ENCODE data around the gene RAB11A. TPM values are rescaled to one million over a fixed set of nuclear protein-coding genes. Genes with fewer than 3 reads are reported as not detected.

RAB11A gene
- total and polyA plus RNA-seq, 2 experiments from 2014 or later, result 248 to 306 TPM

GRCh38 chr15:65839354-65839901 is 29.9 kb upstream of the RAB11A start:
- no peak overlapping the region for H3K27ac ChIP-seq
- H4K20me1 ChIP-seq (ENCODE audit: insufficient read depth, poor library complexity, severe bottlenecking), result no peaks in the 10 kb centered on the region
- DNase-seq (ENCODE audit: low spot score), result no peak
- H3K9me3 ChIP-seq (ENCODE audit: low read depth), result no peaks in the 10 kb centered on the region
- no peaks in the 10 kb centered on the region for H3K27me3 ChIP-seq
- WGBS (ENCODE audit: low lambda C conversion rate, missing lambda C conversion rate), result 82% methylated on average over 5 of the region's 5 CpGs
- no peaks in the 10 kb centered on the region for H3K9me2 ChIP-seq (replicated peaks; ENCODE audit: insufficient read depth)
- TF ChIP-seq CTCF (IDR thresholded peaks at IDR 0.05; ENCODE audit: poor library complexity), result no peak
- no peak for TF ChIP-seq EZH2phosphoT487 (IDR thresholded peaks at IDR 0.05; ENCODE audit: low read depth, severe bottlenecking, unreplicated experiment)
- no peak for TF ChIP-seq EZH2 (IDR thresholded peaks at IDR 0.05; ENCODE audit: borderline replicate concordance)
- H3K36me3 ChIP-seq (replicated peaks; ENCODE audit: insufficient read depth, low read depth), result no peaks in the 10 kb centered on the region
- no peak overlapping the region for H3K4me2 ChIP-seq
- no peaks in the 10 kb centered on the region for H3K79me2 ChIP-seq
- no peak overlapping the region for H3K4me3 ChIP-seq
- peaks cover 3% of the 10 kb centered on the region for H3K4me1 ChIP-seq (ENCODE audit: insufficient read depth)
- no peak overlapping the region for H2AFZ ChIP-seq

GRCh38 chr15:65839985-65840384 is 29.3 kb upstream of the RAB11A start:
- Histone ChIP-seq H3K27me3 (no peaks in the 10 kb centered on the region), H4K20me1 (ENCODE audit: insufficient read depth, poor library complexity, severe bottlenecking) (no peaks in the 10 kb centered on the region), H3K27ac (no peak overlapping the region), H3K36me3 (replicated peaks; ENCODE audit: insufficient read depth, low read depth) (no peaks in the 10 kb centered on the region), H3K4me2 (no peak overlapping the region), H3K9me2 (replicated peaks; ENCODE audit: insufficient read depth) (no peaks in the 10 kb centered on the region), H3K9me3 (ENCODE audit: low read depth) (no peaks in the 10 kb centered on the region), H3K4me3 (no peak overlapping the region), H2AFZ (no peak overlapping the region), H3K79me2 (no peaks in the 10 kb centered on the region), H3K4me1 (ENCODE audit: insufficient read depth) (peaks cover 1% of the 10 kb centered on the region)
- TF ChIP-seq EZH2 (IDR thresholded peaks at IDR 0.05; ENCODE audit: borderline replicate concordance), result no peak
- TF ChIP-seq EZH2phosphoT487 (IDR thresholded peaks at IDR 0.05; ENCODE audit: low read depth, severe bottlenecking, unreplicated experiment), result no peak
- no peak for TF ChIP-seq CTCF (IDR thresholded peaks at IDR 0.05; ENCODE audit: poor library complexity)
- no peak for DNase-seq (ENCODE audit: low spot score)
- WGBS (ENCODE audit: low lambda C conversion rate, missing lambda C conversion rate), result 86% methylated on average over 4 of the region's 4 CpGs

- H3K4me2 ChIP-seq, result no peak overlapping the region
- WGBS (ENCODE audit: low lambda C conversion rate, missing lambda C conversion rate), result 77% methylated on average over 11 of the region's 11 CpGs
- no peaks in the 10 kb centered on the region for H3K9me3 ChIP-seq (ENCODE audit: low read depth)
- no peak overlapping the region for H2AFZ ChIP-seq
- TF ChIP-seq EZH2phosphoT487 (IDR thresholded peaks at IDR 0.05; ENCODE audit: low read depth, severe bottlenecking, unreplicated experiment), result no peak
- H3K27me3 ChIP-seq, result no peaks in the 10 kb centered on the region
- H3K36me3 ChIP-seq (replicated peaks; ENCODE audit: insufficient read depth, low read depth), result no peaks in the 10 kb centered on the region
- DNase-seq (ENCODE audit: low spot score), result no peak
- H3K4me3 ChIP-seq, result no peak overlapping the region
- H3K79me2 ChIP-seq, result no peaks in the 10 kb centered on the region
- no peak overlapping the region for H3K27ac ChIP-seq
- H3K9me2 ChIP-seq (replicated peaks; ENCODE audit: insufficient read depth), result no peaks in the 10 kb centered on the region
- no peaks in the 10 kb centered on the region for H4K20me1 ChIP-seq (ENCODE audit: insufficient read depth, poor library complexity, severe bottlenecking)
- no peaks in the 10 kb centered on the region for H3K4me1 ChIP-seq (ENCODE audit: insufficient read depth)
These were observed 28.0 kb upstream of the RAB11A start for GRCh38 chr15:65841121-65841930.

GRCh38 chr15:65845826-65846519 is 23.3 kb upstream of the RAB11A start:
- H3K27ac ChIP-seq, result no peak overlapping the region
- H4K20me1 ChIP-seq (ENCODE audit: insufficient read depth, poor library complexity, severe bottlenecking), result no peaks in the 10 kb centered on the region
- H2AFZ ChIP-seq, result no peak overlapping the region
- no peaks in the 10 kb centered on the region for H3K9me3 ChIP-seq (ENCODE audit: low read depth)
- H3K4me1 ChIP-seq (ENCODE audit: insufficient read depth), result no peaks in the 10 kb centered on the region
- H3K4me2 ChIP-seq, result no peak overlapping the region
- H3K79me2 ChIP-seq, result no peaks in the 10 kb centered on the region
- H3K36me3 ChIP-seq (replicated peaks; ENCODE audit: insufficient read depth, low read depth), result no peaks in the 10 kb centered on the region
- 83% methylated on average over 9 of the region's 9 CpGs for WGBS (ENCODE audit: low lambda C conversion rate, missing lambda C conversion rate)
- no peak for DNase-seq (ENCODE audit: low spot score)
- H3K27me3 ChIP-seq, result no peaks in the 10 kb centered on the region
- TF ChIP-seq EZH2phosphoT487 (IDR thresholded peaks at IDR 0.05; ENCODE audit: low read depth, severe bottlenecking, unreplicated experiment), result no peak
- no peak for TF ChIP-seq CTCF (IDR thresholded peaks at IDR 0.05; ENCODE audit: poor library complexity)
- no peak for TF ChIP-seq EZH2 (IDR thresholded peaks at IDR 0.05; ENCODE audit: borderline replicate concordance)
- no peaks in the 10 kb centered on the region for H3K9me2 ChIP-seq (replicated peaks; ENCODE audit: insufficient read depth)
- H3K4me3 ChIP-seq, result no peak overlapping the region

All from hepatocyte (in vitro differentiated cells).